Measurements from ENCODE around the gene ACOT7.
A peak's percentile ranks its signal among the peaks of the same experiment; 100 is the strongest.

The ACOT7 gene

GRCh38 chr1:6272868-6273267 lies 120.7 kb downstream of the ACOT7 start:
- Histone ChIP-seq H4K91ac (ENCODE audit: low read depth, low read length, poor library complexity) (no peak overlapping the region), H3K4ac (ENCODE audit: low read length) (no peak overlapping the region), H3K27me3 (ENCODE audit: control insufficient read depth in 3 of 3, insufficient read depth in 3 of 3, low read depth in 1 of 3, low read length in 3 of 3) (no peaks in the 10 kb centered on the region), H3K4me1 (ENCODE audit: control insufficient read depth in 2 of 2, insufficient read depth in 1 of 2, low read depth in 1 of 2, low read length in 2 of 2) (peaks cover 39 to 75% of the 10 kb centered on the region in 2 donors), H2BK5ac (ENCODE audit: low read length) (no peak overlapping the region), H3K18ac (ENCODE audit: low read length) (no peak overlapping the region), H2AK5ac (ENCODE audit: low read depth, low read length) (no peak overlapping the region), H2BK12ac (ENCODE audit: low read length) (no peak overlapping the region), H3K14ac (ENCODE audit: low read length) (no peak overlapping the region), H3K4me2 (ENCODE audit: insufficient read depth, low read length, poor library complexity, severe bottlenecking) (no peak overlapping the region), H3K36me3 (replicated peaks in 1 of 2; ENCODE audit: control insufficient read depth in 2 of 2, insufficient read depth in 2 of 2, low read length in 2 of 2) (peaks cover 5 to 28% of the 10 kb centered on the region in 2 donors), H3K9me3 (replicated peaks in 1 of 2; ENCODE audit: control insufficient read depth in 2 of 2, insufficient read depth in 1 of 2, low read depth in 1 of 2, low read length in 2 of 2) (no peaks in the 10 kb centered on the region), H2BK120ac (ENCODE audit: low read depth, low read length) (peak overlapping the region; percentile 65), H4K8ac (ENCODE audit: low read depth, low read length) (no peak overlapping the region), H3K27ac (replicated peaks; ENCODE audit: low read length) (no peak overlapping the region), H2AFZ (ENCODE audit: low read length) (no peak overlapping the region), H3K4me3 (ENCODE audit: low read length in 2 of 2) (no peak overlapping the region), H3K9ac (ENCODE audit: low read depth, low read length, poor library complexity) (no peak overlapping the region), H3K23ac (ENCODE audit: low read depth, low read length, poor library complexity) (no peak overlapping the region), H2BK15ac (ENCODE audit: low read length) (no peak overlapping the region), H3K79me1 (ENCODE audit: low read depth, low read length) (peaks cover 5% of the 10 kb centered on the region)
- WGBS, 2 donors (ENCODE audit: extremely low coverage in 2 of 2, insufficient read length in 2 of 2, insufficient replicate concordance in 1 of 2): no CpG with 5 or more reads among the region's 6 CpGs
- DNase-seq (ENCODE audit: low spot score): no peak

GRCh38 chr1:6272452-6272851 lies 121.1 kb downstream of the ACOT7 start:
- Histone ChIP-seq H3K9ac (ENCODE audit: low read depth, low read length, poor library complexity) (peak overlapping the region; percentile 53), H2AFZ (ENCODE audit: low read length) (no peak overlapping the region), H3K9me3 (replicated peaks in 1 of 2; ENCODE audit: control insufficient read depth in 2 of 2, insufficient read depth in 1 of 2, low read depth in 1 of 2, low read length in 2 of 2) (no peaks in the 10 kb centered on the region), H3K79me1 (ENCODE audit: low read depth, low read length) (peaks cover 5% of the 10 kb centered on the region), H3K36me3 (replicated peaks in 1 of 2; ENCODE audit: control insufficient read depth in 2 of 2, insufficient read depth in 2 of 2, low read length in 2 of 2) (peaks cover 5 to 25% of the 10 kb centered on the region in 2 donors), H2BK120ac (ENCODE audit: low read depth, low read length) (no peak overlapping the region), H4K91ac (ENCODE audit: low read depth, low read length, poor library complexity) (no peak overlapping the region), H3K4ac (ENCODE audit: low read length) (no peak overlapping the region), H4K8ac (ENCODE audit: low read depth, low read length) (no peak overlapping the region), H3K14ac (ENCODE audit: low read length) (no peak overlapping the region), H3K4me2 (ENCODE audit: insufficient read depth, low read length, poor library complexity, severe bottlenecking) (no peak overlapping the region), H2BK15ac (ENCODE audit: low read length) (no peak overlapping the region), H2BK12ac (ENCODE audit: low read length) (no peak overlapping the region), H3K27ac (replicated peaks; ENCODE audit: low read length) (no peak overlapping the region), H2AK5ac (ENCODE audit: low read depth, low read length) (no peak overlapping the region), H3K23ac (ENCODE audit: low read depth, low read length, poor library complexity) (no peak overlapping the region), H3K27me3 (ENCODE audit: control insufficient read depth in 3 of 3, insufficient read depth in 3 of 3, low read depth in 1 of 3, low read length in 3 of 3) (no peaks in the 10 kb centered on the region), H3K18ac (ENCODE audit: low read length) (no peak overlapping the region), H2BK5ac (ENCODE audit: low read length) (no peak overlapping the region), H3K4me1 (ENCODE audit: control insufficient read depth in 2 of 2, insufficient read depth in 1 of 2, low read depth in 1 of 2, low read length in 2 of 2) (peaks cover 39 to 75% of the 10 kb centered on the region in 2 donors), H3K4me3 (ENCODE audit: low read length in 2 of 2) (no peak overlapping the region)
- WGBS, 2 donors (ENCODE audit: extremely low coverage in 2 of 2, insufficient read length in 2 of 2, insufficient replicate concordance in 1 of 2): no CpG with 5 or more reads among the region's 9 CpGs
- DNase-seq (ENCODE audit: low spot score): no peak

GRCh38 chr1:6271554-6271953 lies 122.0 kb downstream of the ACOT7 start:
- no peak overlapping the region for H3K9ac ChIP-seq (ENCODE audit: low read depth, low read length, poor library complexity)
- no peak overlapping the region for H2BK12ac ChIP-seq (ENCODE audit: low read length)
- H3K23ac ChIP-seq (ENCODE audit: low read depth, low read length, poor library complexity): no peak overlapping the region
- no peak overlapping the region for H3K4me3 ChIP-seq (ENCODE audit: low read length in 2 of 2)
- H2BK120ac ChIP-seq (ENCODE audit: low read depth, low read length): no peak overlapping the region
- H3K79me1 ChIP-seq (ENCODE audit: low read depth, low read length): peaks cover 5% of the 10 kb centered on the region
- peak overlapping the region; percentile 61 for H3K14ac ChIP-seq (ENCODE audit: low read length)
- no peak overlapping the region for H2BK15ac ChIP-seq (ENCODE audit: low read length)
- no peak overlapping the region for H3K4me2 ChIP-seq (ENCODE audit: insufficient read depth, low read length, poor library complexity, severe bottlenecking)
- H3K4me1 ChIP-seq (ENCODE audit: control insufficient read depth in 2 of 2, insufficient read depth in 1 of 2, low read depth in 1 of 2, low read length in 2 of 2): peaks cover 38 to 66% of the 10 kb centered on the region in 2 donors
- no peaks in the 10 kb centered on the region for H3K27me3 ChIP-seq (ENCODE audit: control insufficient read depth in 3 of 3, insufficient read depth in 3 of 3, low read depth in 1 of 3, low read length in 3 of 3)
- H4K8ac ChIP-seq (ENCODE audit: low read depth, low read length): no peak overlapping the region
- no peak overlapping the region for H3K4ac ChIP-seq (ENCODE audit: low read length)
- no CpG with 5 or more reads among the region's 12 CpGs for WGBS, 2 donors (ENCODE audit: extremely low coverage in 2 of 2, insufficient read length in 2 of 2, insufficient replicate concordance in 1 of 2)
- H2AK5ac ChIP-seq (ENCODE audit: low read depth, low read length): peak overlapping the region; percentile 67
- no peak overlapping the region for H4K91ac ChIP-seq (ENCODE audit: low read depth, low read length, poor library complexity)
- H3K27ac ChIP-seq (replicated peaks; ENCODE audit: low read length): peak overlapping the region; percentile 45
- no peak overlapping the region for H2AFZ ChIP-seq (ENCODE audit: low read length)
- peaks cover 5 to 25% of the 10 kb centered on the region in 2 donors for H3K36me3 ChIP-seq (replicated peaks in 1 of 2; ENCODE audit: control insufficient read depth in 2 of 2, insufficient read depth in 2 of 2, low read length in 2 of 2)
- no peak overlapping the region for H2BK5ac ChIP-seq (ENCODE audit: low read length)
- no peak for DNase-seq (ENCODE audit: low spot score)
- H3K18ac ChIP-seq (ENCODE audit: low read length): peak overlapping the region; percentile 86
- no peaks in the 10 kb centered on the region for H3K9me3 ChIP-seq (replicated peaks in 1 of 2; ENCODE audit: control insufficient read depth in 2 of 2, insufficient read depth in 1 of 2, low read depth in 1 of 2, low read length in 2 of 2)

- WGBS, 2 donors (ENCODE audit: extremely low coverage in 2 of 2, insufficient read length in 2 of 2, insufficient replicate concordance in 1 of 2): no CpG with 5 or more reads among the region's 4 CpGs
- H3K4me2 ChIP-seq (ENCODE audit: insufficient read depth, low read length, poor library complexity, severe bottlenecking): no peak overlapping the region
- peak overlapping the region; percentile 95 for H2BK12ac ChIP-seq (ENCODE audit: low read length)
- no peak for DNase-seq (ENCODE audit: low spot score)
- H3K36me3 ChIP-seq (replicated peaks in 1 of 2; ENCODE audit: control insufficient read depth in 2 of 2, insufficient read depth in 2 of 2, low read length in 2 of 2): peaks cover 5 to 25% of the 10 kb centered on the region in 2 donors
- H3K4me3 ChIP-seq (ENCODE audit: low read length in 2 of 2): no peak overlapping the region
- H3K4ac ChIP-seq (ENCODE audit: low read length): no peak overlapping the region
- H3K9ac ChIP-seq (ENCODE audit: low read depth, low read length, poor library complexity): no peak overlapping the region
- H2BK15ac ChIP-seq (ENCODE audit: low read length): peak overlapping the region; percentile 95
- H2AFZ ChIP-seq (ENCODE audit: low read length): no peak overlapping the region
- no peaks in the 10 kb centered on the region for H3K27me3 ChIP-seq (ENCODE audit: control insufficient read depth in 3 of 3, insufficient read depth in 3 of 3, low read depth in 1 of 3, low read length in 3 of 3)
- no peak overlapping the region for H2BK5ac ChIP-seq (ENCODE audit: low read length)
- H3K27ac ChIP-seq (replicated peaks; ENCODE audit: low read length): peak overlapping the region; percentile 45
- peak overlapping the region; percentile 79 for H3K18ac ChIP-seq (ENCODE audit: low read length)
- H3K14ac ChIP-seq (ENCODE audit: low read length): no peak overlapping the region
- peaks cover 5% of the 10 kb centered on the region for H3K79me1 ChIP-seq (ENCODE audit: low read depth, low read length)
- H3K9me3 ChIP-seq (replicated peaks in 1 of 2; ENCODE audit: control insufficient read depth in 2 of 2, insufficient read depth in 1 of 2, low read depth in 1 of 2, low read length in 2 of 2): no peaks in the 10 kb centered on the region
- H2AK5ac ChIP-seq (ENCODE audit: low read depth, low read length): no peak overlapping the region
- H4K8ac ChIP-seq (ENCODE audit: low read depth, low read length): no peak overlapping the region
- peaks cover 32 to 60% of the 10 kb centered on the region in 2 donors for H3K4me1 ChIP-seq (ENCODE audit: control insufficient read depth in 2 of 2, insufficient read depth in 1 of 2, low read depth in 1 of 2, low read length in 2 of 2)
- H4K91ac ChIP-seq (ENCODE audit: low read depth, low read length, poor library complexity): no peak overlapping the region
- no peak overlapping the region for H2BK120ac ChIP-seq (ENCODE audit: low read depth, low read length)
- no peak overlapping the region for H3K23ac ChIP-seq (ENCODE audit: low read depth, low read length, poor library complexity)
These were observed 122.6 kb downstream of the ACOT7 start for GRCh38 chr1:6271006-6271405.

All from neuronal stem cell (in vitro differentiated cells).